ENCODE results near the gene SLC49A3. TPM values are rescaled to one million over a fixed set of nuclear protein-coding genes. Genes with fewer than 3 reads are reported as not detected.

SLC49A3 gene
- total RNA-seq, 1 experiment from 2014 or later: 6.9 TPM

- WGBS (ENCODE audit: extremely low coverage, insufficient read length, low lambda C conversion rate): no CpG with 5 or more reads among the region's 13 CpGs
- H2BK12ac ChIP-seq (ENCODE audit: insufficient read length, low read depth, low read length): no peak overlapping the region
- H4K5ac ChIP-seq (ENCODE audit: insufficient read length, low read depth, low read length): no peak overlapping the region
- H3K27ac ChIP-seq (ENCODE audit: insufficient read length, low read depth, low read length): no peak overlapping the region
- H3K23ac ChIP-seq (ENCODE audit: insufficient read length, low read depth, low read length): no peak overlapping the region
- Mint-ChIP-seq H3K27ac (no peak overlapping the region), H3K27me3 (ENCODE audit: low read depth) (peaks cover 3% of the 10 kb centered on the region), H3K4me1 (peaks cover 5 to 25% of the 10 kb centered on the region in 2 experiments; a peak in 3 of 4 replicates), H3K4me3 (no peak overlapping the region; a peak in 1 of 5 replicates), H3K9me3 (peaks cover 4 to 8% of the 10 kb centered on the region in 2 experiments), H3K36me3 (ENCODE audit: insufficient read depth in 1 of 3, low read depth in 3 of 3) (no peaks in the 10 kb centered on the region)
- H3K56ac ChIP-seq (ENCODE audit: insufficient read length, low read depth, low read length): no peak overlapping the region
- no peak overlapping the region for H2BK20ac ChIP-seq (ENCODE audit: low read depth, low read length, poor library complexity, severe bottlenecking)
- H3K4me2 ChIP-seq (ENCODE audit: insufficient read depth, insufficient read length, low read length): no peak overlapping the region
- no peak overlapping the region for H2BK15ac ChIP-seq (ENCODE audit: low read depth, low read length)
- no peaks in the 10 kb centered on the region for H3K79me1 ChIP-seq (ENCODE audit: insufficient read depth, low read depth, low read length, poor library complexity, severe bottlenecking)
- H3K4me1 ChIP-seq (ENCODE audit: insufficient read depth, low read length): no peaks in the 10 kb centered on the region
- H4K91ac ChIP-seq (ENCODE audit: insufficient read length, low read depth, low read length): no peak overlapping the region
- no peak overlapping the region for H3K18ac ChIP-seq (ENCODE audit: insufficient read length, low read depth, low read length)
- no peak overlapping the region for H2BK120ac ChIP-seq (ENCODE audit: low read depth, low read length, poor library complexity, severe bottlenecking)
- no peaks in the 10 kb centered on the region for H4K20me1 ChIP-seq (ENCODE audit: control insufficient read depth, insufficient read depth, insufficient read length)
- H3K27me3 ChIP-seq (ENCODE audit: insufficient read depth, low read length): no peaks in the 10 kb centered on the region
- H3K79me2 ChIP-seq (ENCODE audit: insufficient read depth, low read length): no peaks in the 10 kb centered on the region
- no peak overlapping the region for H4K8ac ChIP-seq (replicated peaks; ENCODE audit: insufficient read length, low read depth, low read length)
- no peak overlapping the region for H2AK5ac ChIP-seq (ENCODE audit: insufficient read length, low read length)
- no peak overlapping the region for H2AFZ ChIP-seq (ENCODE audit: low read length)
- H3K4ac ChIP-seq (ENCODE audit: low read depth, low read length): no peak overlapping the region
- H3K9me3 ChIP-seq (ENCODE audit: control insufficient read depth, low read depth, low read length): no peaks in the 10 kb centered on the region
- no peak overlapping the region for H2BK5ac ChIP-seq (ENCODE audit: insufficient read length, low read length)
- H3K23me2 ChIP-seq (ENCODE audit: insufficient read length, low read depth, low read length, poor library complexity, severe bottlenecking): no peaks in the 10 kb centered on the region
- TF ChIP-seq CTCF (conservative IDR thresholded peaks at IDR 0.05): no peak
- H3K9ac ChIP-seq (ENCODE audit: extremely low read depth, insufficient read length, low read length): no peak overlapping the region
- no peak overlapping the region for H3K14ac ChIP-seq (ENCODE audit: insufficient read depth, low read length)
- no peak overlapping the region for H3T11ph ChIP-seq (ENCODE audit: low read length)
- DNase-seq: no peak
Measured at GRCh38 chr4:647481-647880, 41.5 kb downstream of the SLC49A3 start.
